HepG2 (cell line): ENCODE results near the gene MAP3K1. TPM values are rescaled to one million over a fixed set of nuclear protein-coding genes. Genes with fewer than 3 reads are reported as not detected.

Source experiments
- ARNT2 ChIP-seq: sonication (generic); formaldehyde crosslinking; IDR thresholded peaks from 2 replicates; pipeline ENCODE4 v1.8.0; 2022; ENCODE audit warnings: mild to moderate bottlenecking, low read depth, missing genetic modification reagents, moderate library complexity
- CREB3 ChIP-seq: sonication (generic); formaldehyde crosslinking; IDR thresholded peaks from 2 replicates; pipeline ENCODE4 v1.5.0; 2020; ENCODE audit warnings: missing genetic modification reagents
- IRX3 ChIP-seq: sonication (generic); formaldehyde crosslinking; IDR thresholded peaks from 2 replicates; pipeline ENCODE4 v1.8.1; 2023; ENCODE audit warnings: mild to moderate bottlenecking, low read depth, missing genetic modification reagents, borderline replicate concordance
- KDM4B ChIP-seq: sonication (generic); formaldehyde crosslinking; IDR thresholded peaks from 2 replicates; pipeline ENCODE4 v1.4.0; 2020; ENCODE audit warnings: missing genetic modification reagents
- MAFG ChIP-seq: sonication (generic); formaldehyde crosslinking; IDR thresholded peaks from 2 replicates; pipeline ENCODE4 v1.5.1; 2020; ENCODE audit warnings: mild to moderate bottlenecking, missing genetic modification reagents
- MYNN ChIP-seq: sonication (generic); formaldehyde crosslinking; IDR thresholded peaks from 2 replicates; pipeline ENCODE4 v1.4.0; 2020; ENCODE audit warnings: mild to moderate bottlenecking, low read depth, missing genetic modification reagents
- REXO4 ChIP-seq: sonication (generic); formaldehyde crosslinking; IDR thresholded peaks from 2 replicates; pipeline ENCODE4 v1.8.0; 2022; ENCODE audit warnings: missing genetic modification reagents, mild to moderate bottlenecking, borderline replicate concordance
- SIX4 ChIP-seq: sonication (generic); formaldehyde crosslinking; IDR thresholded peaks from 2 replicates; pipeline ENCODE4 v1.4.0; 2020; ENCODE audit warnings: missing genetic modification reagents
- SP1 ChIP-seq, 2 experiments: fragments of 450-650 bp in 1 of 2; sonication (generic) in 1 of 2; formaldehyde crosslinking in 1 of 2; IDR thresholded peaks; 2 replicates each; pipeline versions ENCODE4 v1.4.0 to v1.6.1; 2016 to 2020; ENCODE audit warnings: missing genetic modification reagents in 1 of 2
- ZBTB37 ChIP-seq: sonication (generic); formaldehyde crosslinking; IDR thresholded peaks from 2 replicates; pipeline ENCODE4 v1.4.0; 2020; ENCODE audit warnings: mild to moderate bottlenecking, missing genetic modification reagents
- ZFP91 ChIP-seq: sonication (generic); formaldehyde crosslinking; IDR thresholded peaks from 2 replicates; pipeline ENCODE4 v1.9.0; 2022; ENCODE audit warnings: missing genetic modification reagents, mild to moderate bottlenecking, borderline replicate concordance
- ZNF142 ChIP-seq: sonication (generic); formaldehyde crosslinking; IDR thresholded peaks from 2 replicates; pipeline ENCODE4 v1.4.0; 2020; ENCODE audit warnings: missing genetic modification reagents
- ZNF781 ChIP-seq: sonication (generic); formaldehyde crosslinking; IDR thresholded peaks from 2 replicates; pipeline ENCODE4 v1.5.1; 2020; ENCODE audit warnings: borderline replicate concordance, mild to moderate bottlenecking, missing genetic modification reagents; ENCODE audit errors: not compliant biosample characterization
- ZNF788 ChIP-seq: sonication (generic); formaldehyde crosslinking; IDR thresholded peaks from 2 replicates; pipeline ENCODE4 v1.5.0; 2020; ENCODE audit warnings: mild to moderate bottlenecking, missing genetic modification reagents, borderline replicate concordance
- ZSCAN12 ChIP-seq: sonication (generic); formaldehyde crosslinking; IDR thresholded peaks from 2 replicates; pipeline ENCODE4 v1.9.0; 2021; ENCODE audit warnings: mild to moderate bottlenecking, missing genetic modification reagents
- polyA plus RNA-seq, 8 experiments: library from polyadenylated mRNA; depleted of rRNA in 3 of 8; stranded (reverse) in 7 of 8; unstranded in 1 of 8; fragments of >200 nt; fragmentation: Illumina TruSeq in 4 of 8; extraction: Trizol in 4 of 8; gene quantifications; 2 replicates each; pipeline versions ENCODE4 v1.2.1 to v1.2.3, GENCODE V29; 2011 to 2016; ENCODE audit warnings: low read depth in 4 of 8, missing spikeins in 1 of 8, mixed read lengths in 1 of 8; ENCODE audit not compliant: insufficient read depth in 1 of 8
- total RNA-seq, 5 experiments: library from RNA; depleted of rRNA; stranded (reverse); fragments of >200 nt; fragmentation: Illumina TruSeq; extraction: Trizol; gene quantifications; 2 replicates each; pipeline ENCODE4 v1.2.3, GENCODE V29; 2016; ENCODE audit warnings: low read depth in 1 of 5
- TF ChIP-seq, protein P1 (sequence below): sonication (generic); formaldehyde crosslinking; IDR thresholded peaks from 2 replicates; pipeline ENCODE4 v1.5.0; 2020; ENCODE audit warnings: missing genetic modification reagents, mild to moderate bottlenecking, borderline replicate concordance

Gene MAP3K1
- total and polyA plus RNA-seq, 2 of the 13 experiments (the other 11 are each of a cell fraction or from before 2014, with no cell fraction given) = 16.4 to 30.3 TPM

DNA sequence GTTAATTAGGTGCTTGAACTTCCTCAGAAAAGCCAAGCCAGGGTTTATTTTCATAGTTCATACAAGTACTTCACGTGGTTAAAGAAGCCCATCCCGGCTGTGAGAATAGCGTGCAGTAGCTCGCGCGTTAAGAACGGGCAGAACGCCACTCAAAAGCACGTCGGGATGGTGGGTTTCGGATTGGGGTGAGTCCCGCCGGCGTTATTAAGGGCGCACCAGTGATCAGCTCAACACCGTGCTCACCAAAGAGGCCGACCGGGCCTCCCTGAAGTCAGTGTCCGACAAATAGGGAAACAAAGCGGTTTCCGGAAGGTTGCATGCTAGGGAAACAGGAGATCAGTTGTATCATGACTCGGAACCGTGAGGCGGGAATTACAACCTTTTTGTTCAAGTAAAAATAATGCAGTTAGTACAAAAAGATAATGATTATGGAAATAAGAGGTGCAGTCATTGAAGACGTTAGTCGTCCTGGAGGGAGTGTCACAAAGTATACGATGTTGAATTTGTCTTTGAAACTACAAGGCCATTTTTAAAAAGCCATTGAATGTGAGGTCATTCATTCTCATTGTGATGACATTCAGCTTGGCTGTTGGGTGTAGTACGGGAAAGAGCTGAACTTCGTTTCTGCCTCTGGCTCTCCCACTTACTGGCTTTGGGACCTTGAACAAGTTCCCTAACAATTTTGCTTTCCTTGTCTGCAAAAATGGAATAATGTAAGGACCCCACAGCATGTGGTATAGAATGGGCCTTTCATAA is 95.0 kb downstream of the MAP3K1 start (continued):
- TF ChIP-seq ZBTB37 (no peak), REXO4 (CRISPR knock-in tag) (no peak), ZNF142 (CRISPR knock-in tag) (0 out of 2 replicates have a peak, but pooled peaks have one; percentile 38), KDM4B (0 out of 2 replicates have a peak, but pooled peaks have one; percentile 6), MYNN (CRISPR knock-in tag) (no peak), ZFP91 (CRISPR knock-in tag) (no peak), ARNT2 (CRISPR knock-in tag) (no peak), ZNF788 (CRISPR knock-in tag) (peak; percentile 11; the same call in 1 of the 2 replicates), ZSCAN12 (CRISPR knock-in tag) (no peak), ZNF781 (CRISPR knock-in tag) (peak; percentile 66), CREB3 (CRISPR knock-in tag) (no peak), IRX3 (CRISPR knock-in tag) (no peak), SP1 (IDR thresholded peaks at IDR 0.05) (no peak), SP1 (CRISPR knock-in tag; IDR thresholded peaks at IDR 0.05) (no peak), SIX4 (CRISPR knock-in tag) (no peak), MAFG (no peak)
- TF ChIP-seq, protein P1, sequence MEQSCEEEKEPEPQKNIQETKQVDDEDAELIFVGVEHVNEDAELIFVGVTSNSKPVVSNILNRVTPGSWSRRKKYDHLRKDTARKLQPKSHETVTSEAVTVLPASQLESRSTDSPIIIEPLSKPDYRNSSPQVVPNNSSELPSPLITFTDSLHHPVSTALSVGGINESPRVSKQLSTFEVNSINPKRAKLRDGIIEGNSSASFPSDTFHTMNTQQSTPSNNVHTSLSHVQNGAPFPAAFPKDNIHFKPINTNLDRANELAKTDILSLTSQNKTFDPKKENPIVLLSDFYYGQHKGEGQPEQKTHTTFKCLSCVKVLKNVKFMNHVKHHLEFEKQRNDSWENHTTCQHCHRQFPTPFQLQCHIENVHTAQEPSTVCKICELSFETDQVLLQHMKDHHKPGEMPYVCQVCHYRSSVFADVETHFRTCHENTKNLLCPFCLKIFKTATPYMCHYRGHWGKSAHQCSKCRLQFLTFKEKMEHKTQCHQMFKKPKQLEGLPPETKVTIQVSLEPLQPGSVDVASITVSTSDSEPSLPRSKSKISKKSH (CRISPR knock-in tag) = no peak
